HepG2 (cell line): ENCODE data around the gene BRD8. TPM values are rescaled to one million over a fixed set of nuclear protein-coding genes. Genes with fewer than 3 reads are reported as not detected.

Source experiments
- FOXP4 ChIP-seq: sonication (generic); formaldehyde crosslinking; IDR thresholded peaks from 2 replicates; pipeline ENCODE4 v1.4.0; 2020; ENCODE audit warnings: missing genetic modification reagents
- HNRNPLL ChIP-seq: fragments of 200-400 bp; formaldehyde crosslinking; IDR thresholded peaks from 2 replicates; pipeline ENCODE4 v1.6.1; 2017; ENCODE audit warnings: mild to moderate bottlenecking, low read depth, low read length; ENCODE audit not compliant: poor library complexity, severe bottlenecking
- PBX2 ChIP-seq: IDR thresholded peaks from 2 replicates; pipeline ENCODE4 v1.6.1; 2016; ENCODE audit warnings: control low read depth
- PCBP2 ChIP-seq: fragments of 200-400 bp; formaldehyde crosslinking; optimal IDR thresholded peaks from 2 replicates; pipeline ENCODE3; 2018; ENCODE audit warnings: low read length, low read depth; ENCODE audit not compliant: poor library complexity, severe bottlenecking
- PRPF4 ChIP-seq: fragments of 200-400 bp; formaldehyde crosslinking; IDR thresholded peaks from 2 replicates; pipeline ENCODE4 v1.6.1; 2016; ENCODE audit warnings: low read length, low read depth; ENCODE audit not compliant: poor library complexity, severe bottlenecking
- SOX5 ChIP-seq: IDR thresholded peaks from 2 replicates; pipeline ENCODE4 v1.6.1; 2016; ENCODE audit warnings: borderline replicate concordance
- SP2 ChIP-seq: sonication (generic); formaldehyde crosslinking; IDR thresholded peaks from 2 replicates; pipeline ENCODE4 v1.5.1; 2020; ENCODE audit warnings: mild to moderate bottlenecking, missing genetic modification reagents
- SRY ChIP-seq: sonication (generic); formaldehyde crosslinking; IDR thresholded peaks from 2 replicates; pipeline ENCODE4 v1.8.0; 2022; ENCODE audit warnings: mild to moderate bottlenecking, missing genetic modification reagents
- ZIK1 ChIP-seq: sonication (generic); formaldehyde crosslinking; IDR thresholded peaks from 2 replicates; pipeline ENCODE4 v1.5.0; 2020; ENCODE audit warnings: mild to moderate bottlenecking, low read depth, missing genetic modification reagents, borderline replicate concordance
- ZNF350 ChIP-seq: sonication (generic); formaldehyde crosslinking; IDR thresholded peaks from 2 replicates; pipeline ENCODE4 v1.4.0; 2020; ENCODE audit warnings: mild to moderate bottlenecking, low read depth, missing genetic modification reagents, borderline replicate concordance
- ZNF496 ChIP-seq: sonication (generic); formaldehyde crosslinking; IDR thresholded peaks from 2 replicates; pipeline ENCODE4 v1.8.1; 2023; ENCODE audit warnings: mild to moderate bottlenecking, moderate library complexity, missing genetic modification reagents; ENCODE audit not compliant: insufficient replicate concordance
- ZNF501 ChIP-seq: sonication (generic); formaldehyde crosslinking; IDR thresholded peaks from 2 replicates; pipeline ENCODE4 v1.5.1; 2020; ENCODE audit warnings: mild to moderate bottlenecking, moderate library complexity, missing genetic modification reagents
- ZNF556 ChIP-seq: sonication (generic); formaldehyde crosslinking; IDR thresholded peaks from 2 replicates; pipeline ENCODE4 v1.4.0; 2020; ENCODE audit warnings: mild to moderate bottlenecking, missing genetic modification reagents, borderline replicate concordance
- ZNF557 ChIP-seq: sonication (generic); formaldehyde crosslinking; IDR thresholded peaks from 2 replicates; pipeline ENCODE4 v1.4.0; 2020; ENCODE audit warnings: missing genetic modification reagents
- ZNF580 ChIP-seq: IDR thresholded peaks from 2 replicates; pipeline ENCODE4 v1.6.1; 2016; ENCODE audit warnings: low read depth, borderline replicate concordance
- ZNF605 ChIP-seq: sonication (generic); formaldehyde crosslinking; IDR thresholded peaks from 2 replicates; pipeline ENCODE4 v1.8.0; 2022; ENCODE audit warnings: mild to moderate bottlenecking, missing genetic modification reagents
- ZNF7 ChIP-seq: IDR thresholded peaks from 2 replicates; pipeline ENCODE4 v1.6.1; 2016; ENCODE audit warnings: missing biosample characterization, missing genetic modification reagents
- ZNF800 ChIP-seq: sonication (generic); formaldehyde crosslinking; IDR thresholded peaks from 2 replicates; pipeline ENCODE4 v1.4.0; 2020; ENCODE audit warnings: missing genetic modification reagents
- ZSCAN22 ChIP-seq: sonication (generic); formaldehyde crosslinking; IDR thresholded peaks from 2 replicates; pipeline ENCODE4 v1.4.0; 2020; ENCODE audit warnings: mild to moderate bottlenecking, missing genetic modification reagents
- polyA plus RNA-seq, 8 experiments: library from polyadenylated mRNA; depleted of rRNA in 3 of 8; stranded (reverse) in 7 of 8; unstranded in 1 of 8; fragments of >200 nt; fragmentation: Illumina TruSeq in 4 of 8; extraction: Trizol in 4 of 8; gene quantifications; 2 replicates each; pipeline versions ENCODE4 v1.2.1 to v1.2.3, GENCODE V29; 2011 to 2016; ENCODE audit warnings: low read depth in 4 of 8, missing spikeins in 1 of 8, mixed read lengths in 1 of 8; ENCODE audit not compliant: insufficient read depth in 1 of 8
- total RNA-seq, 5 experiments: library from RNA; depleted of rRNA; stranded (reverse); fragments of >200 nt; fragmentation: Illumina TruSeq; extraction: Trizol; gene quantifications; 2 replicates each; pipeline ENCODE4 v1.2.3, GENCODE V29; 2016; ENCODE audit warnings: low read depth in 1 of 5
- TF ChIP-seq, protein P1 (sequence below): sonication (generic); formaldehyde crosslinking; IDR thresholded peaks from 2 replicates; pipeline ENCODE4 v1.4.0; 2020; ENCODE audit warnings: mild to moderate bottlenecking, missing genetic modification reagents

Gene BRD8
- total and polyA plus RNA-seq, 2 of the 13 experiments (the other 11 are each of a cell fraction or from before 2014, with no cell fraction given), result 62.5 to 71.1 TPM

- no peak; the same call in 1 of the 2 replicates for TF ChIP-seq SRY (CRISPR knock-in tag)
- no peak for TF ChIP-seq PRPF4
- peak; percentile 50 for TF ChIP-seq HNRNPLL
- TF ChIP-seq ZNF800 (CRISPR knock-in tag), result 0 out of 2 replicates have a peak, but pooled peaks have one; percentile 10
- TF ChIP-seq ZNF496, result no peak
- TF ChIP-seq ZNF7 (CRISPR knock-in tag), result no peak
- TF ChIP-seq ZSCAN22, result no peak
- TF ChIP-seq, protein P1, sequence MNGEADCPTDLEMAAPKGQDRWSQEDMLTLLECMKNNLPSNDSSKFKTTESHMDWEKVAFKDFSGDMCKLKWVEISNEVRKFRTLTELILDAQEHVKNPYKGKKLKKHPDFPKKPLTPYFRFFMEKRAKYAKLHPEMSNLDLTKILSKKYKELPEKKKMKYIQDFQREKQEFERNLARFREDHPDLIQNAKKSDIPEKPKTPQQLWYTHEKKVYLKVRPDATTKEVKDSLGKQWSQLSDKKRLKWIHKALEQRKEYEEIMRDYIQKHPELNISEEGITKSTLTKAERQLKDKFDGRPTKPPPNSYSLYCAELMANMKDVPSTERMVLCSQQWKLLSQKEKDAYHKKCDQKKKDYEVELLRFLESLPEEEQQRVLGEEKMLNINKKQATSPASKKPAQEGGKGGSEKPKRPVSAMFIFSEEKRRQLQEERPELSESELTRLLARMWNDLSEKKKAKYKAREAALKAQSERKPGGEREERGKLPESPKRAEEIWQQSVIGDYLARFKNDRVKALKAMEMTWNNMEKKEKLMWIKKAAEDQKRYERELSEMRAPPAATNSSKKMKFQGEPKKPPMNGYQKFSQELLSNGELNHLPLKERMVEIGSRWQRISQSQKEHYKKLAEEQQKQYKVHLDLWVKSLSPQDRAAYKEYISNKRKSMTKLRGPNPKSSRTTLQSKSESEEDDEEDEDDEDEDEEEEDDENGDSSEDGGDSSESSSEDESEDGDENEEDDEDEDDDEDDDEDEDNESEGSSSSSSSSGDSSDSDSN, result 0 out of 2 replicates have a peak, but pooled peaks have one; percentile 35
- no peak for TF ChIP-seq ZNF580 (CRISPR knock-in tag)
- TF ChIP-seq PBX2 (CRISPR knock-in tag), result no peak
- 0 out of 2 replicates have a peak, but pooled peaks have one; percentile 27 for TF ChIP-seq FOXP4
- no peak for TF ChIP-seq PCBP2
- peak; percentile 82; the same call in 1 of the 2 replicates for TF ChIP-seq ZNF556 (CRISPR knock-in tag)
- TF ChIP-seq ZNF350 (CRISPR knock-in tag), result peak; percentile 41
- TF ChIP-seq SP2 (CRISPR knock-in tag), result peak; percentile 71
- TF ChIP-seq SOX5 (CRISPR knock-in tag), result no peak; the same call in 1 of the 2 replicates
- no peak; the same call in 1 of the 2 replicates for TF ChIP-seq ZNF605 (CRISPR knock-in tag)
- peak; percentile 26; the same call in 1 of the 2 replicates for TF ChIP-seq ZNF557 (CRISPR knock-in tag)
- no peak for TF ChIP-seq ZIK1 (CRISPR knock-in tag)
- peak; percentile 41; the same call in 1 of the 2 replicates for TF ChIP-seq ZNF501
Measured at GRCh38 chr5:138178516-138179276, at the start of gene BRD8, which contains the start of gene KIF20A (continued).
